Tibial nerve (tissue), 4 donors: ENCODE results near the gene ELAVL4. TPM values are rescaled to one million over a fixed set of nuclear protein-coding genes. Genes with fewer than 3 reads are reported as not detected.
"Not testable (repeated sequence)": the region's sequence is repeated elsewhere in the genome, so short reads cannot be mapped to it uniquely, and the experiment has no call there.

Experiments
- DNase-seq, 2 donors: peaks; one replicate each; pipeline ENCODE4 v3.0.0-alpha.2; 2019; ENCODE audit warnings: low spot score in 2 of 2
- H3K27ac ChIP-seq, 4 donors: fragments of 200-600 bp; sonication (generic) in 3 of 4; one replicate each; pipeline ENCODE4 v1.5.1; 2017 to 2019; ENCODE audit warnings: mild to moderate bottlenecking in 1 of 4
- H3K27me3 ChIP-seq, 2 donors: fragments of 200-600 bp; sonication (generic) in 1 of 2; one replicate each; pipeline versions ENCODE4 v1.5.1 to v1.6.0; 2017 to 2019
- H3K36me3 ChIP-seq, 3 donors: fragments of 200-600 bp; sonication (generic); one replicate each; pipeline ENCODE4 v1.5.1; 2018 to 2019
- H3K4me1 ChIP-seq, 4 donors: fragments of 200-600 bp; sonication (generic) in 3 of 4; one replicate each; pipeline ENCODE4 v1.5.1; 2017 to 2019
- H3K4me3 ChIP-seq, 4 donors: fragments of 200-600 bp; sonication (generic) in 3 of 4; one replicate each; pipeline ENCODE4 v1.5.1; 2017 to 2019; ENCODE audit warnings: mild to moderate bottlenecking in 1 of 4, moderate library complexity in 1 of 4
- H3K9me3 ChIP-seq, 4 donors: fragments of 200-600 bp; sonication (generic) in 3 of 4; one replicate each; pipeline ENCODE4 v1.5.1; 2017 to 2019
- CTCF ChIP-seq, 5 experiments: fragments of 200-600 bp in 3 of 5; fragments of 450-650 bp in 2 of 5; sonication (generic) in 3 of 5; IDR thresholded peaks; one replicate each; pipeline ENCODE4 v1.5.1; 2016 to 2019; ENCODE audit warnings: antibody characterized with exemption in 5 of 5, mild to moderate bottlenecking in 3 of 5, moderate library complexity in 2 of 5
- EP300 ChIP-seq, 2 donors: sonication (generic); formaldehyde crosslinking; IDR thresholded peaks; one replicate each; pipeline ENCODE4 v1.6.1; 2017; ENCODE audit warnings: antibody characterized with exemption in 2 of 2, mild to moderate bottlenecking in 1 of 2
- POLR2A ChIP-seq, 2 donors: fragments of 450-650 bp; IDR thresholded peaks; one replicate each; pipeline ENCODE4 v1.6.1; 2017; ENCODE audit warnings: antibody characterized with exemption in 2 of 2, mild to moderate bottlenecking in 2 of 2, moderate library complexity in 2 of 2
- WGBS, 2 donors: methylation state at CpG; one replicate each; pipeline ENCODE4 v1.1.5; 2018; 5-methylcytosine and 5-hydroxymethylcytosine counted together
- total RNA-seq, 4 donors: library from RNA; depleted of rRNA; stranded (reverse); fragments of >200 nt; gene quantifications; one replicate each; pipeline ENCODE4 v1.1.0, GENCODE V29; 2016

The ELAVL4 gene
- total RNA-seq, 4 donors from 2014 or later, result not detected

GRCh38 chr1:50157306-50157941 lies 48.7 kb downstream of the ELAVL4 start:
- Histone ChIP-seq H3K9me3 (no peaks in the 10 kb centered on the region), H3K36me3 (no peaks in the 10 kb centered on the region), H3K4me3 (no peak overlapping the region), H3K4me1 (no peaks in the 10 kb centered on the region), H3K27me3 (no peaks in the 10 kb centered on the region), H3K27ac (no peak overlapping the region)
- 53 to 67% methylated on average over 3 of the region's 3 CpGs for WGBS, 2 donors
- TF ChIP-seq EP300 (IDR thresholded peaks at IDR 0.05) (no peak), CTCF (IDR thresholded peaks at IDR 0.05) (no peak), POLR2A (IDR thresholded peaks at IDR 0.05) (no peak)
- DNase-seq, result no peak

GRCh38 chr1:50158421-50158820 lies 49.7 kb downstream of the ELAVL4 start:
- Histone ChIP-seq H3K36me3 (no peaks in the 10 kb centered on the region), H3K27me3 (no peaks in the 10 kb centered on the region), H3K27ac (no peak overlapping the region), H3K4me3 (no peak overlapping the region), H3K9me3 (no peaks in the 10 kb centered on the region), H3K4me1 (no peaks in the 10 kb centered on the region)
- DNase-seq, result no peak
- TF ChIP-seq POLR2A (IDR thresholded peaks at IDR 0.05) (no peak), CTCF (IDR thresholded peaks at IDR 0.05) (no peak), EP300 (IDR thresholded peaks at IDR 0.05) (no peak)
- 93 to 100% methylated on average over 1 of the region's 1 CpG for WGBS, 2 donors

- Histone ChIP-seq H3K36me3 (no peaks in the 10 kb centered on the region), H3K27ac (no peak overlapping the region), H3K4me1 (no peaks in the 10 kb centered on the region), H3K9me3 (no peaks in the 10 kb centered on the region), H3K4me3 (no peak overlapping the region), H3K27me3 (no peaks in the 10 kb centered on the region)
- DNase-seq, result no peak
- 78 to 89% methylated on average over 4 of the region's 4 CpGs for WGBS, 2 donors
- no peak for TF ChIP-seq POLR2A (IDR thresholded peaks at IDR 0.05)
- TF ChIP-seq EP300 (IDR thresholded peaks at IDR 0.05), result no peak
- TF ChIP-seq CTCF (IDR thresholded peaks at IDR 0.05), result no peak
Observed at GRCh38 chr1:50163680-50164079, 55.0 kb downstream of the ELAVL4 start.

- H3K36me3 ChIP-seq, H3K27ac ChIP-seq: not testable (repeated sequence)
- 96 to 100% methylated on average over 1 of the region's 1 CpG for WGBS, 2 donors
Observed at GRCh38 chr1:50166351-50166750, 57.6 kb downstream of the ELAVL4 start.

GRCh38 chr1:50172299-50172698 lies 63.6 kb downstream of the ELAVL4 start:
- WGBS, 2 donors, result 69 to 70% methylated on average over 1 of the region's 1 CpG

More at GRCh38 chr1:50166351-50166750, 57.6 kb downstream of the ELAVL4 start:
- not testable (repeated sequence) for H3K4me3 ChIP-seq, H3K27me3 ChIP-seq, DNase-seq, H3K9me3 ChIP-seq, H3K4me1 ChIP-seq

More at GRCh38 chr1:50172299-50172698, 63.6 kb downstream of the ELAVL4 start:
- Histone ChIP-seq H3K27ac (no peak overlapping the region), H3K4me1 (no peaks in the 10 kb centered on the region), H3K4me3 (no peak overlapping the region), H3K27me3 (no peaks in the 10 kb centered on the region), H3K36me3 (no peaks in the 10 kb centered on the region), H3K9me3 (no peaks in the 10 kb centered on the region)
- no peak for TF ChIP-seq POLR2A (IDR thresholded peaks at IDR 0.05)
- no peak for TF ChIP-seq CTCF (IDR thresholded peaks at IDR 0.05)
- TF ChIP-seq EP300 (IDR thresholded peaks at IDR 0.05), result no peak
- no peak for DNase-seq
